ENCODE measurements around the gene DCUN1D2.

The DCUN1D2 gene

GRCh38 chr13:113488283-113488682 lies 2.2 kb downstream of the DCUN1D2 start:
- Histone ChIP-seq H3K4me3 (ENCODE audit: low read depth, low read length) (no peak overlapping the region), H2BK5ac (ENCODE audit: low read depth, low read length, poor library complexity) (peak overlapping the region; percentile 23), H3K18ac (ENCODE audit: low read length) (no peak overlapping the region), H2BK12ac (ENCODE audit: low read length) (no peak overlapping the region), H2BK120ac (ENCODE audit: insufficient read depth, low read length, poor library complexity) (no peak overlapping the region), H3K14ac (ENCODE audit: low read length) (no peak overlapping the region), H3K4me1 (ENCODE audit: control insufficient read depth in 1 of 2, insufficient read depth in 2 of 2, low read length in 2 of 2) (peaks cover 19 to 20% of the 10 kb centered on the region in 2 experiments), H2AFZ (ENCODE audit: insufficient read depth, low read length, poor library complexity) (no peak overlapping the region), H3K4ac (ENCODE audit: low read depth, low read length) (peak overlapping the region; percentile 74), H3K9ac (ENCODE audit: low read length) (no peak overlapping the region), H3K27ac (ENCODE audit: low read depth, low read length) (no peak overlapping the region), H4K12ac (ENCODE audit: low read depth, low read length) (no peak overlapping the region), H4K91ac (ENCODE audit: low read depth, low read length) (no peak overlapping the region), H3K4me2 (ENCODE audit: low read length) (no peak overlapping the region), H4K8ac (ENCODE audit: low read depth, low read length) (no peak overlapping the region), H3K27me3 (ENCODE audit: insufficient read depth, low read length) (no peaks in the 10 kb centered on the region), H3K9me3 (ENCODE audit: insufficient read depth, low read depth, low read length) (no peaks in the 10 kb centered on the region), H3K79me2 (ENCODE audit: control insufficient read depth, insufficient read depth, low read length, poor library complexity) (peaks cover 37% of the 10 kb centered on the region), H3K36me3 (ENCODE audit: control insufficient read depth in 1 of 2, insufficient read depth in 2 of 2, low read length in 2 of 2) (peaks cover 6 to 9% of the 10 kb centered on the region in 2 experiments), H3K79me1 (ENCODE audit: low read length) (peaks cover 18% of the 10 kb centered on the region), H2AK5ac (ENCODE audit: low read length) (no peak overlapping the region), H3K23ac (ENCODE audit: low read length) (no peak overlapping the region)
- DNase-seq = no peak
- no CpG with 5 or more reads among the region's 3 CpGs for WGBS (ENCODE audit: extremely low coverage, insufficient coverage, insufficient read length)

GRCh38 chr13:113486698-113487097 lies 3.8 kb downstream of the DCUN1D2 start:
- Histone ChIP-seq H3K23ac (ENCODE audit: low read length) (no peak overlapping the region), H3K4me3 (ENCODE audit: low read depth, low read length) (no peak overlapping the region), H3K4ac (ENCODE audit: low read depth, low read length) (peak overlapping the region; percentile 76), H3K79me1 (ENCODE audit: low read length) (peaks cover 18% of the 10 kb centered on the region), H3K9me3 (ENCODE audit: insufficient read depth, low read depth, low read length) (no peaks in the 10 kb centered on the region), H3K36me3 (ENCODE audit: control insufficient read depth in 1 of 2, insufficient read depth in 2 of 2, low read length in 2 of 2) (peaks cover 10 to 11% of the 10 kb centered on the region in 2 experiments), H2AFZ (ENCODE audit: insufficient read depth, low read length, poor library complexity) (no peak overlapping the region), H3K4me1 (ENCODE audit: control insufficient read depth in 1 of 2, insufficient read depth in 2 of 2, low read length in 2 of 2) (peaks cover 17 to 19% of the 10 kb centered on the region in 2 experiments), H3K27me3 (ENCODE audit: insufficient read depth, low read length) (no peaks in the 10 kb centered on the region), H3K79me2 (ENCODE audit: control insufficient read depth, insufficient read depth, low read length, poor library complexity) (peaks cover 36% of the 10 kb centered on the region), H4K12ac (ENCODE audit: low read depth, low read length) (no peak overlapping the region), H3K18ac (ENCODE audit: low read length) (no peak overlapping the region), H2BK5ac (ENCODE audit: low read depth, low read length, poor library complexity) (no peak overlapping the region), H3K9ac (ENCODE audit: low read length) (no peak overlapping the region), H2AK5ac (ENCODE audit: low read length) (no peak overlapping the region), H3K4me2 (ENCODE audit: low read length) (no peak overlapping the region), H2BK12ac (ENCODE audit: low read length) (no peak overlapping the region), H2BK120ac (ENCODE audit: insufficient read depth, low read length, poor library complexity) (no peak overlapping the region), H3K27ac (ENCODE audit: low read depth, low read length) (no peak overlapping the region), H3K14ac (ENCODE audit: low read length) (no peak overlapping the region), H4K8ac (ENCODE audit: low read depth, low read length) (no peak overlapping the region), H4K91ac (ENCODE audit: low read depth, low read length) (no peak overlapping the region)
- no peak for DNase-seq
- WGBS (ENCODE audit: extremely low coverage, insufficient coverage, insufficient read length) = no CpG with 5 or more reads among the region's 4 CpGs

- no peak overlapping the region for H4K8ac ChIP-seq (ENCODE audit: low read depth, low read length)
- no peak for DNase-seq
- H4K12ac ChIP-seq (ENCODE audit: low read depth, low read length) = no peak overlapping the region
- peak overlapping the region; percentile 88 for H3K4ac ChIP-seq (ENCODE audit: low read depth, low read length)
- H3K4me1 ChIP-seq (ENCODE audit: control insufficient read depth in 1 of 2, insufficient read depth in 2 of 2, low read length in 2 of 2) = peaks cover 17 to 19% of the 10 kb centered on the region in 2 experiments
- no peak overlapping the region for H3K18ac ChIP-seq (ENCODE audit: low read length)
- no CpG with 5 or more reads among the region's 13 CpGs for WGBS (ENCODE audit: extremely low coverage, insufficient coverage, insufficient read length)
- no peak overlapping the region for H2BK5ac ChIP-seq (ENCODE audit: low read depth, low read length, poor library complexity)
- H3K27me3 ChIP-seq (ENCODE audit: insufficient read depth, low read length) = no peaks in the 10 kb centered on the region
- H3K4me3 ChIP-seq (ENCODE audit: low read depth, low read length) = no peak overlapping the region
- no peaks in the 10 kb centered on the region for H3K9me3 ChIP-seq (ENCODE audit: insufficient read depth, low read depth, low read length)
- no peak overlapping the region for H3K9ac ChIP-seq (ENCODE audit: low read length)
- H2AK5ac ChIP-seq (ENCODE audit: low read length) = no peak overlapping the region
- H2BK12ac ChIP-seq (ENCODE audit: low read length) = no peak overlapping the region
- H4K91ac ChIP-seq (ENCODE audit: low read depth, low read length) = no peak overlapping the region
- no peak overlapping the region for H3K4me2 ChIP-seq (ENCODE audit: low read length)
- H3K79me1 ChIP-seq (ENCODE audit: low read length) = peaks cover 10% of the 10 kb centered on the region
- no peak overlapping the region for H3K14ac ChIP-seq (ENCODE audit: low read length)
- H2BK120ac ChIP-seq (ENCODE audit: insufficient read depth, low read length, poor library complexity) = no peak overlapping the region
- no peak overlapping the region for H3K23ac ChIP-seq (ENCODE audit: low read length)
- no peak overlapping the region for H2AFZ ChIP-seq (ENCODE audit: insufficient read depth, low read length, poor library complexity)
- H3K27ac ChIP-seq (ENCODE audit: low read depth, low read length) = no peak overlapping the region
- H3K36me3 ChIP-seq (ENCODE audit: control insufficient read depth in 1 of 2, insufficient read depth in 2 of 2, low read length in 2 of 2) = peaks cover 10 to 11% of the 10 kb centered on the region in 2 experiments
- peaks cover 28% of the 10 kb centered on the region for H3K79me2 ChIP-seq (ENCODE audit: control insufficient read depth, insufficient read depth, low read length, poor library complexity)
Observed at GRCh38 chr13:113485545-113485944, 5.0 kb downstream of the DCUN1D2 start.

- Histone ChIP-seq H3K79me2 (ENCODE audit: control insufficient read depth, insufficient read depth, low read length, poor library complexity) (peaks cover 18% of the 10 kb centered on the region), H3K4me3 (ENCODE audit: low read depth, low read length) (no peak overlapping the region), H3K36me3 (ENCODE audit: control insufficient read depth in 1 of 2, insufficient read depth in 2 of 2, low read length in 2 of 2) (peaks cover 13 to 17% of the 10 kb centered on the region in 2 experiments), H4K91ac (ENCODE audit: low read depth, low read length) (no peak overlapping the region), H2AFZ (ENCODE audit: insufficient read depth, low read length, poor library complexity) (no peak overlapping the region), H3K9me3 (ENCODE audit: insufficient read depth, low read depth, low read length) (no peaks in the 10 kb centered on the region), H3K9ac (ENCODE audit: low read length) (no peak overlapping the region), H3K27me3 (ENCODE audit: insufficient read depth, low read length) (no peaks in the 10 kb centered on the region), H3K4ac (ENCODE audit: low read depth, low read length) (peak overlapping the region; percentile 77), H2AK5ac (ENCODE audit: low read length) (no peak overlapping the region), H4K12ac (ENCODE audit: low read depth, low read length) (no peak overlapping the region), H2BK5ac (ENCODE audit: low read depth, low read length, poor library complexity) (no peak overlapping the region), H2BK12ac (ENCODE audit: low read length) (no peak overlapping the region), H2BK120ac (ENCODE audit: insufficient read depth, low read length, poor library complexity) (no peak overlapping the region), H3K23ac (ENCODE audit: low read length) (no peak overlapping the region), H3K18ac (ENCODE audit: low read length) (no peak overlapping the region), H4K8ac (ENCODE audit: low read depth, low read length) (no peak overlapping the region), H3K4me1 (ENCODE audit: control insufficient read depth in 1 of 2, insufficient read depth in 2 of 2, low read length in 2 of 2) (peaks cover 7 to 10% of the 10 kb centered on the region in 2 experiments), H3K79me1 (ENCODE audit: low read length) (no peaks in the 10 kb centered on the region), H3K27ac (ENCODE audit: low read depth, low read length) (no peak overlapping the region), H3K14ac (ENCODE audit: low read length) (no peak overlapping the region), H3K4me2 (ENCODE audit: low read length) (no peak overlapping the region)
- WGBS (ENCODE audit: extremely low coverage, insufficient coverage, insufficient read length) = no CpG with 5 or more reads among the region's 36 CpGs
- DNase-seq = no peak
Observed at GRCh38 chr13:113483504-113484293, 6.8 kb downstream of the DCUN1D2 start.

Measured in trophoblast cell (in vitro differentiated cells and primary cell).